Upper lobe of left lung (tissue), 6 donors: ENCODE results near the gene LAYN. TPM values are rescaled to one million over a fixed set of nuclear protein-coding genes. Genes with fewer than 3 reads are reported as not detected.

Experiments
- ATAC-seq, 2 donors: fragments of 200-7000 bp; cut with Tn5 transposase; one replicate each; pipeline ENCODE4 v1.9.1; 2022; ENCODE audit warnings: mild to moderate bottlenecking in 2 of 2, moderate library complexity in 2 of 2; ENCODE audit not compliant: low FRiP score in 2 of 2
- DNase-seq, 2 donors: peaks; one replicate each; pipeline ENCODE4 v3.0.0-alpha.2; 2019 to 2020
- H3K27ac ChIP-seq, 4 donors: fragments of 200-600 bp; sonication (generic); one replicate each; pipeline ENCODE4 v1.5.1; 2016 to 2019
- H3K27me3 ChIP-seq, 4 donors: fragments of 200-600 bp; sonication (generic); one replicate each; pipeline ENCODE4 v1.5.1; 2017 to 2019
- H3K36me3 ChIP-seq, 4 donors: fragments of 200-600 bp; sonication (generic); one replicate each; pipeline ENCODE4 v1.5.1; 2016 to 2019
- H3K4me1 ChIP-seq, 4 donors: fragments of 200-600 bp; sonication (generic); one replicate each; pipeline ENCODE4 v1.5.1; 2018 to 2019
- H3K4me3 ChIP-seq, 4 donors: fragments of 200-600 bp; sonication (generic); one replicate each; pipeline ENCODE4 v1.5.1; 2017 to 2019; ENCODE audit warnings: mild to moderate bottlenecking in 2 of 4, moderate library complexity in 1 of 4
- H3K9me3 ChIP-seq, 4 donors: fragments of 200-600 bp; sonication (generic); one replicate each; pipeline ENCODE4 v1.5.1; 2018 to 2019
- EP300 ChIP-seq, 4 donors: sonication (generic); formaldehyde crosslinking; IDR thresholded peaks; one replicate each; pipeline ENCODE4 v1.5.1; 2017; ENCODE audit warnings: antibody characterized with exemption in 4 of 4, control low read depth in 2 of 4
- POLR2A ChIP-seq, 4 donors: fragments of 450-650 bp; IDR thresholded peaks; one replicate each; pipeline ENCODE4 v1.5.1; 2016 to 2017; ENCODE audit warnings: antibody characterized with exemption in 4 of 4, mild to moderate bottlenecking in 2 of 4
- POLR2AphosphoS5 ChIP-seq, 2 donors: sonication (generic); formaldehyde crosslinking; IDR thresholded peaks; one replicate each; pipeline ENCODE4 v1.5.1; 2017; ENCODE audit warnings: antibody characterized with exemption in 2 of 2
- WGBS, 2 donors: methylation state at CpG; one replicate each; pipeline ENCODE4 v1.1.5; 2017 to 2018; 5-methylcytosine and 5-hydroxymethylcytosine counted together
- total RNA-seq, 6 donors: library from RNA; depleted of rRNA in 4 of 6; stranded (reverse); fragments of >200 nt in 4 of 6; gene quantifications; one replicate each; pipeline versions ENCODE4 v1.1.0 to v1.2.1, GENCODE V29; 2016 to 2021
- TF ChIP-seq, protein P1 (sequence below), 6 experiments: fragments of 450-650 bp in 4 of 6; fragments of 200-600 bp in 2 of 6; sonication (generic) in 2 of 6; IDR thresholded peaks; one replicate each; pipeline ENCODE4 v1.5.1; 2016 to 2019; ENCODE audit warnings: antibody characterized with exemption in 6 of 6
- donor health status: DM: no; HTN: no; CAD: no; lungs with moderate emphysema.
- donor health status: DM: no; HTN: yes; CAD: no; lungs with severe emphysema.

The LAYN gene
- total RNA-seq, 6 donors from 2014 or later: 3.1 to 46.6 (median 13.9) TPM

DNA sequence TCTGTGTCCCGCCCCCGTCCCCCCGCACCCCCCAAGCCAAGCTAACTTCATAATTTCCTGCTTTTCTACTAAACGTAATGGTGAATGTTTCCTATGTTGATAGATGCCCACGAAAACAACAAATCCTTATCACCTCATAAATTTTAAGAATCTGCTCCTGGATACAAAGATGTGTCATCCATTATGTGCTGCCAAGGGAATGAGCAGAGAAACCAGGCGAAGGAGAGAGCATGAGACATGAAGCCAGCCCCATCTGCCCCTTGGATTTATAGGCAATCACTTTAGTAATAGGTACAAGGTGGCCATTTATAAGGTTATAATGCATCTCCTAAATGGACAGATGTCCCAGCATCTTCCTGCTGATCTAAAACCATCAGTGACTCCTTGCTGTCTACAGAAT, 30.3 kb downstream of the LAYN start:
- TF ChIP-seq EP300 (IDR thresholded peaks at IDR 0.05): no peak
- TF ChIP-seq, protein P1, sequence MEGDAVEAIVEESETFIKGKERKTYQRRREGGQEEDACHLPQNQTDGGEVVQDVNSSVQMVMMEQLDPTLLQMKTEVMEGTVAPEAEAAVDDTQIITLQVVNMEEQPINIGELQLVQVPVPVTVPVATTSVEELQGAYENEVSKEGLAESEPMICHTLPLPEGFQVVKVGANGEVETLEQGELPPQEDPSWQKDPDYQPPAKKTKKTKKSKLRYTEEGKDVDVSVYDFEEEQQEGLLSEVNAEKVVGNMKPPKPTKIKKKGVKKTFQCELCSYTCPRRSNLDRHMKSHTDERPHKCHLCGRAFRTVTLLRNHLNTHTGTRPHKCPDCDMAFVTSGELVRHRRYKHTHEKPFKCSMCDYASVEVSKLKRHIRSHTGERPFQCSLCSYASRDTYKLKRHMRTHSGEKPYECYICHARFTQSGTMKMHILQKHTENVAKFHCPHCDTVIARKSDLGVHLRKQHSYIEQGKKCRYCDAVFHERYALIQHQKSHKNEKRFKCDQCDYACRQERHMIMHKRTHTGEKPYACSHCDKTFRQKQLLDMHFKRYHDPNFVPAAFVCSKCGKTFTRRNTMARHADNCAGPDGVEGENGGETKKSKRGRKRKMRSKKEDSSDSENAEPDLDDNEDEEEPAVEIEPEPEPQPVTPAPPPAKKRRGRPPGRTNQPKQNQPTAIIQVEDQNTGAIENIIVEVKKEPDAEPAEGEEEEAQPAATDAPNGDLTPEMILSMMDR (IDR thresholded peaks at IDR 0.05): no peak
- TF ChIP-seq POLR2AphosphoS5 (IDR thresholded peaks at IDR 0.05): no peak
- TF ChIP-seq POLR2A (IDR thresholded peaks at IDR 0.05): no peak
- H3K4me1 ChIP-seq: peaks cover 0 to 9% (median 3%) of the 10 kb centered on the region in 4 donors
- DNase-seq: no peak
- no peaks in the 10 kb centered on the region for H3K9me3 ChIP-seq
- H3K27me3 ChIP-seq: no peaks in the 10 kb centered on the region
- no peak overlapping the region for H3K4me3 ChIP-seq
- H3K36me3 ChIP-seq: no peaks in the 10 kb centered on the region
- no peak for ATAC-seq
- peak overlapping the region in 1 of 4 donors; percentile 4 for H3K27ac ChIP-seq
- WGBS, 2 donors: 62 to 83% methylated on average over 6 of the region's 6 CpGs

DNA sequence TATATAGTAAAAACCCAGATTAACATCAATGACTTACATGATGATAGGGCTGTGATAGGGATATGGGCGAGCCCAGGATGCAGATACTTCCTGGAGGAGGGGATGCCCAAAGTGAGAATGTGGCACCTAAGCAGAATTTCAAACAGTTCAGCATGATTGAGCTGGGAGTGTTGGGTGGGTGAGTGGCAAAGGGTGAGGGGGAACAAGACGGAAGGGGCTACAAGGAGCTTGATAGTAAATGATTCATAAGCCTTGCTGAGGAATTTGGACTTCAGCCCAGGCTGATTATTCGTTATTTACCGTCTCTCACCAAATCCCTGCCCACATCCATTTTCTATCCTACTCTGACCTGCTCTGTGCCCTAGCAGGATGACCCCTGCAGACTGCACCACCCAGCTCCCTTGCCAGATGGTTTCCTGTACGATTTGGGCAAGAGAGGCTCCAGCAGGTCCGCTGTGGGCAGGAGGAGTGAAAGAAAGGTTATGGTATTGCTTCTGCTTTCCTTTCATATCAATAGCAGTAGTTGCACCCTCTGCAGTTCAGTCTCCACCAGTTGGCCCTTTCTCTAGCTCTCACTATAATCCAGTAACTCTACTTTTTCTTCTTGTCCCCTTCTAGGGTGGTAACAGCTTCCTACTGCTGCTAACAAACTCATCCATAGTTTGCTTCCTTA, 31.4 kb downstream of the LAYN start:
- Histone ChIP-seq H3K36me3 (no peaks in the 10 kb centered on the region), H3K4me3 (no peak overlapping the region), H3K4me1 (peaks cover 0 to 9% (median 3%) of the 10 kb centered on the region in 4 donors), H3K27ac (no peak overlapping the region), H3K9me3 (no peaks in the 10 kb centered on the region), H3K27me3 (no peaks in the 10 kb centered on the region)
- ATAC-seq (no peak), DNase-seq (no peak)
- 43 to 54% methylated on average over 6 of the region's 6 CpGs for WGBS, 2 donors
- TF ChIP-seq, protein P1 (IDR thresholded peaks at IDR 0.05): no peak
- no peak for TF ChIP-seq EP300 (IDR thresholded peaks at IDR 0.05)
- no peak for TF ChIP-seq POLR2AphosphoS5 (IDR thresholded peaks at IDR 0.05)
- TF ChIP-seq POLR2A (IDR thresholded peaks at IDR 0.05): no peak

DNA sequence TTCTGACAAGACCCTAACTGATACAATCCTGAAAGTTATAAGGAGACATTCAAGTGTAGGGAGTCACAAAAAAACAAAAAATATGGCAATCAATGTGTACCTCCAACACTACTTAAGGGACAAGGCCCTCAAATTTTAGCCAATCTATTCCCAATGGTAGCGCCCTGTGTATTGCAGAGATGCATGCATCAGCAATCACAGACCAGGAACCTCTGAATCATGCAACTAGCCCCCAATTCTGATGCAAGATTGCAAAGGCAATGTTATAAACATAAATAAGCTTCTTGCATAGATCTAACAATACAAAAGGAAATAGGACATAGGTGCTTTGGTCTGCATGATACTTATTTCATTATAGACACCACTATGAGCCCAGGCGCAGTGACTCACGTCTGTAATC, 32.1 kb downstream of the LAYN start:
- Histone ChIP-seq H3K36me3 (no peaks in the 10 kb centered on the region), H3K27me3 (no peaks in the 10 kb centered on the region), H3K27ac (no peak overlapping the region), H3K9me3 (no peaks in the 10 kb centered on the region), H3K4me3 (no peak overlapping the region), H3K4me1 (peaks cover 0 to 9% (median 3%) of the 10 kb centered on the region in 4 donors)
- no peak for TF ChIP-seq POLR2AphosphoS5 (IDR thresholded peaks at IDR 0.05)
- TF ChIP-seq, protein P1 (IDR thresholded peaks at IDR 0.05): no peak
- no peak for TF ChIP-seq EP300 (IDR thresholded peaks at IDR 0.05)
- no peak for TF ChIP-seq POLR2A (IDR thresholded peaks at IDR 0.05)
- no peak for ATAC-seq
- DNase-seq: no peak
- 91 to 94% methylated on average over 3 of the region's 3 CpGs for WGBS, 2 donors

DNA sequence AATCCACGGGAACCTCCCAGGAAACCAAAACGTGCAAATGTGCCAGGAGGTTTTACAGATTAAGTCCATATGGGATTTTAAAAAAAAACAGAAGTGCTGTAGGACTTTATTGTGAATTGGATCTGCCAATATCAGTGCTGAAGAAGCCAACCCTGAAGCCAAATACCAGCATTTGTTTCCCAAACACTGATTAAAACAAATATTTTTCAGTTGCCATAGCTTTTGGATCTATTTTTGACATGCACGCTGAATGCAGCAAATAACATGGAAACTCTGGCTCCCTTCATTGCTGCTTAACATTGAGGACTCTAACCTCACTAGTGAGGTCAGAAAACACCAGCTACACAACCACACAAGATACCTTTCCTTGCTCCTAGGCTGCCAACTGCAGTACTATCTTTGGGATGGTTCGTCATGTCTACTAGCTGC, 33.3 kb downstream of the LAYN start:
- H3K4me1 ChIP-seq: peaks cover 0 to 9% (median 3%) of the 10 kb centered on the region in 4 donors
- DNase-seq: no peak
- H3K9me3 ChIP-seq: no peaks in the 10 kb centered on the region
- peak overlapping the region in 1 of 4 donors; percentile 23 for H3K4me3 ChIP-seq
- no peaks in the 10 kb centered on the region for H3K27me3 ChIP-seq
- H3K36me3 ChIP-seq: no peaks in the 10 kb centered on the region
- 57 to 60% methylated on average over 4 of the region's 4 CpGs for WGBS, 2 donors
- TF ChIP-seq, protein P1 (IDR thresholded peaks at IDR 0.05): no peak
- TF ChIP-seq POLR2A (IDR thresholded peaks at IDR 0.05) (no peak), EP300 (IDR thresholded peaks at IDR 0.05) (no peak), POLR2AphosphoS5 (IDR thresholded peaks at IDR 0.05) (no peak)
- H3K27ac ChIP-seq: peak overlapping the region in 1 of 4 donors; percentile 42
- peak in 1 of 2 donors; percentile 68 for ATAC-seq
